OCI-M2 (cell line): ENCODE data around the gene SMIM45.

ENCODE experiments used
- DNase-seq: peaks from one replicate; lab custom pipeline; 2025; ENCODE audit not compliant: unreplicated experiment; lab: John Stamatoyannopoulos, UW

SMIM45 gene

GRCh38 chr22:41915786-41916493 is 36.0 kb upstream of the SMIM45 start:
- DNase-seq: no peak

- no peak for DNase-seq
These were observed 35.1 kb upstream of the SMIM45 start for GRCh38 chr22:41916745-41917358.

GRCh38 chr22:41917375-41917902 is 34.5 kb upstream of the SMIM45 start:
- no peak for DNase-seq

- no peak for DNase-seq
These were observed 33.8 kb upstream of the SMIM45 start for GRCh38 chr22:41917903-41918791.

GRCh38 chr22:41919357-41920224 is 32.4 kb upstream of the SMIM45 start:
- no peak for DNase-seq

- no peak for DNase-seq
These were observed 31.5 kb upstream of the SMIM45 start for GRCh38 chr22:41920271-41920976.

GRCh38 chr22:41922328-41922727 is 29.6 kb upstream of the SMIM45 start:
- no peak for DNase-seq

GRCh38 chr22:41922940-41923594 is 28.9 kb upstream of the SMIM45 start:
- no peak for DNase-seq

GRCh38 chr22:41923595-41924276 is 28.2 kb upstream of the SMIM45 start:
- DNase-seq: no peak

GRCh38 chr22:41925783-41926460 is 26.0 kb upstream of the SMIM45 start:
- no peak for DNase-seq

GRCh38 chr22:41927813-41928212 is 24.1 kb upstream of the SMIM45 start:
- no peak for DNase-seq

- no peak for DNase-seq
These were observed 23.1 kb upstream of the SMIM45 start for GRCh38 chr22:41928593-41929417.

GRCh38 chr22:41929418-41929810 is 22.5 kb upstream of the SMIM45 start:
- no peak for DNase-seq

GRCh38 chr22:41931701-41932269 is 20.2 kb upstream of the SMIM45 start:
- no peak for DNase-seq

GRCh38 chr22:41932353-41932752 is 19.6 kb upstream of the SMIM45 start:
- no peak for DNase-seq

GRCh38 chr22:41933411-41934177 is 18.4 kb upstream of the SMIM45 start:
- DNase-seq: no peak
